ENCODE results near the gene FGF14.

The FGF14 gene

GRCh38 chr13:102395939-102396338 lies 5.9 kb downstream of the FGF14 start:
- peaks cover 33% of the 10 kb centered on the region for H3K27me3 ChIP-seq (ENCODE audit: control insufficient read depth, insufficient read depth, low read length)
- no peak overlapping the region for H3K9ac ChIP-seq (ENCODE audit: low read depth, low read length)
- H3K36me3 ChIP-seq (ENCODE audit: control insufficient read depth, insufficient read depth, low read length), result no peaks in the 10 kb centered on the region
- H3K27ac ChIP-seq (ENCODE audit: low read depth, low read length), result no peak overlapping the region
- no peaks in the 10 kb centered on the region for H3K9me3 ChIP-seq (ENCODE audit: control insufficient read depth, insufficient read depth, low read length)
- H3K4me3 ChIP-seq (ENCODE audit: low read depth, low read length), result no peak overlapping the region
- H3K4me1 ChIP-seq (ENCODE audit: control insufficient read depth, insufficient read depth, low read length), result peaks cover 5% of the 10 kb centered on the region

- Histone ChIP-seq H3K27me3 (ENCODE audit: control insufficient read depth, insufficient read depth, low read length) (peaks cover 26% of the 10 kb centered on the region), H3K4me1 (ENCODE audit: control insufficient read depth, insufficient read depth, low read length) (peaks cover 5% of the 10 kb centered on the region), H3K27ac (ENCODE audit: low read depth, low read length) (peak overlapping the region; percentile 73), H3K9ac (ENCODE audit: low read depth, low read length) (peak overlapping the region; percentile 93), H3K4me3 (ENCODE audit: low read depth, low read length) (peak overlapping the region; percentile 90), H3K36me3 (ENCODE audit: control insufficient read depth, insufficient read depth, low read length) (no peaks in the 10 kb centered on the region), H3K9me3 (ENCODE audit: control insufficient read depth, insufficient read depth, low read length) (no peaks in the 10 kb centered on the region)
These were observed 6.7 kb downstream of the FGF14 start for GRCh38 chr13:102395174-102395573.

GRCh38 chr13:102394158-102395053 lies 7.4 kb downstream of the FGF14 start:
- peaks cover 18% of the 10 kb centered on the region for H3K27me3 ChIP-seq (ENCODE audit: control insufficient read depth, insufficient read depth, low read length)
- no peaks in the 10 kb centered on the region for H3K9me3 ChIP-seq (ENCODE audit: control insufficient read depth, insufficient read depth, low read length)
- peak overlapping the region; percentile 90 for H3K4me3 ChIP-seq (ENCODE audit: low read depth, low read length)
- H3K36me3 ChIP-seq (ENCODE audit: control insufficient read depth, insufficient read depth, low read length), result no peaks in the 10 kb centered on the region
- H3K27ac ChIP-seq (ENCODE audit: low read depth, low read length), result peak overlapping the region; percentile 73
- H3K9ac ChIP-seq (ENCODE audit: low read depth, low read length), result peak overlapping the region; percentile 93
- H3K4me1 ChIP-seq (ENCODE audit: control insufficient read depth, insufficient read depth, low read length), result peaks cover 5% of the 10 kb centered on the region

- peaks cover 6% of the 10 kb centered on the region; the same call in 1 of the 2 replicates for H3K27me3 ChIP-seq (ENCODE audit: control insufficient read depth, insufficient read depth, low read length)
- no peak overlapping the region for H3K27ac ChIP-seq (ENCODE audit: low read depth, low read length)
These were observed 9.2 kb downstream of the FGF14 start for GRCh38 chr13:102392481-102393209.

GRCh38 chr13:102386461-102386860 lies 15.4 kb downstream of the FGF14 start:
- H3K4me1 ChIP-seq (ENCODE audit: control insufficient read depth, insufficient read depth, low read length), result no peaks in the 10 kb centered on the region
- H3K36me3 ChIP-seq (ENCODE audit: control insufficient read depth, insufficient read depth, low read length), result no peaks in the 10 kb centered on the region
- H3K9ac ChIP-seq (ENCODE audit: low read depth, low read length), result no peak overlapping the region
- no peaks in the 10 kb centered on the region for H3K9me3 ChIP-seq (ENCODE audit: control insufficient read depth, insufficient read depth, low read length)
- H3K27me3 ChIP-seq (ENCODE audit: control insufficient read depth, insufficient read depth, low read length), result no peaks in the 10 kb centered on the region
- H3K27ac ChIP-seq (ENCODE audit: low read depth, low read length), result no peak overlapping the region
- H3K4me3 ChIP-seq (ENCODE audit: low read depth, low read length), result no peak overlapping the region

More at GRCh38 chr13:102392481-102393209, 9.2 kb downstream of the FGF14 start:
- peaks cover 5% of the 10 kb centered on the region for H3K4me1 ChIP-seq (ENCODE audit: control insufficient read depth, insufficient read depth, low read length)
- no peak overlapping the region for H3K9ac ChIP-seq (ENCODE audit: low read depth, low read length)
- no peaks in the 10 kb centered on the region for H3K9me3 ChIP-seq (ENCODE audit: control insufficient read depth, insufficient read depth, low read length)
- H3K36me3 ChIP-seq (ENCODE audit: control insufficient read depth, insufficient read depth, low read length), result no peaks in the 10 kb centered on the region
- H3K4me3 ChIP-seq (ENCODE audit: low read depth, low read length), result no peak overlapping the region

- Histone ChIP-seq H3K36me3 (ENCODE audit: control insufficient read depth, insufficient read depth, low read length) (no peaks in the 10 kb centered on the region), H3K9me3 (ENCODE audit: control insufficient read depth, insufficient read depth, low read length) (no peaks in the 10 kb centered on the region), H3K9ac (ENCODE audit: low read depth, low read length) (no peak overlapping the region), H3K27ac (ENCODE audit: low read depth, low read length) (no peak overlapping the region), H3K4me1 (ENCODE audit: control insufficient read depth, insufficient read depth, low read length) (no peaks in the 10 kb centered on the region), H3K27me3 (ENCODE audit: control insufficient read depth, insufficient read depth, low read length) (no peaks in the 10 kb centered on the region), H3K4me3 (ENCODE audit: low read depth, low read length) (no peak overlapping the region)
These were observed 21.8 kb downstream of the FGF14 start for GRCh38 chr13:102380012-102380411.

- Histone ChIP-seq H3K27me3 (ENCODE audit: control insufficient read depth, insufficient read depth, low read length) (no peaks in the 10 kb centered on the region), H3K36me3 (ENCODE audit: control insufficient read depth, insufficient read depth, low read length) (no peaks in the 10 kb centered on the region), H3K4me3 (ENCODE audit: low read depth, low read length) (no peak overlapping the region), H3K27ac (ENCODE audit: low read depth, low read length) (no peak overlapping the region), H3K9ac (ENCODE audit: low read depth, low read length) (no peak overlapping the region), H3K4me1 (ENCODE audit: control insufficient read depth, insufficient read depth, low read length) (no peaks in the 10 kb centered on the region), H3K9me3 (ENCODE audit: control insufficient read depth, insufficient read depth, low read length) (no peaks in the 10 kb centered on the region)
These were observed 25.5 kb downstream of the FGF14 start for GRCh38 chr13:102376318-102376717.

GRCh38 chr13:102374726-102375125 lies 27.1 kb downstream of the FGF14 start:
- no peak overlapping the region for H3K9ac ChIP-seq (ENCODE audit: low read depth, low read length)
- no peaks in the 10 kb centered on the region for H3K36me3 ChIP-seq (ENCODE audit: control insufficient read depth, insufficient read depth, low read length)

GRCh38 chr13:102374233-102374632 lies 27.6 kb downstream of the FGF14 start:
- no peaks in the 10 kb centered on the region for H3K9me3 ChIP-seq (ENCODE audit: control insufficient read depth, insufficient read depth, low read length)
- no peaks in the 10 kb centered on the region for H3K27me3 ChIP-seq (ENCODE audit: control insufficient read depth, insufficient read depth, low read length)
- no peak overlapping the region for H3K27ac ChIP-seq (ENCODE audit: low read depth, low read length)
- H3K4me1 ChIP-seq (ENCODE audit: control insufficient read depth, insufficient read depth, low read length), result no peaks in the 10 kb centered on the region
- no peak overlapping the region for H3K4me3 ChIP-seq (ENCODE audit: low read depth, low read length)
- no peak overlapping the region for H3K9ac ChIP-seq (ENCODE audit: low read depth, low read length)
- H3K36me3 ChIP-seq (ENCODE audit: control insufficient read depth, insufficient read depth, low read length), result no peaks in the 10 kb centered on the region

More at GRCh38 chr13:102374726-102375125, 27.1 kb downstream of the FGF14 start:
- Histone ChIP-seq H3K9me3 (ENCODE audit: control insufficient read depth, insufficient read depth, low read length) (no peaks in the 10 kb centered on the region), H3K4me3 (ENCODE audit: low read depth, low read length) (no peak overlapping the region), H3K27ac (ENCODE audit: low read depth, low read length) (no peak overlapping the region), H3K4me1 (ENCODE audit: control insufficient read depth, insufficient read depth, low read length) (no peaks in the 10 kb centered on the region), H3K27me3 (ENCODE audit: control insufficient read depth, insufficient read depth, low read length) (no peaks in the 10 kb centered on the region)

GRCh38 chr13:102373221-102373620 lies 28.6 kb downstream of the FGF14 start:
- Histone ChIP-seq H3K4me3 (ENCODE audit: low read depth, low read length) (no peak overlapping the region), H3K36me3 (ENCODE audit: control insufficient read depth, insufficient read depth, low read length) (no peaks in the 10 kb centered on the region), H3K9ac (ENCODE audit: low read depth, low read length) (no peak overlapping the region), H3K27me3 (ENCODE audit: control insufficient read depth, insufficient read depth, low read length) (no peaks in the 10 kb centered on the region), H3K27ac (ENCODE audit: low read depth, low read length) (no peak overlapping the region), H3K4me1 (ENCODE audit: control insufficient read depth, insufficient read depth, low read length) (no peaks in the 10 kb centered on the region), H3K9me3 (ENCODE audit: control insufficient read depth, insufficient read depth, low read length) (no peaks in the 10 kb centered on the region)

- H3K9ac ChIP-seq (ENCODE audit: low read depth, low read length), result no peak overlapping the region
- H3K27ac ChIP-seq (ENCODE audit: low read depth, low read length), result no peak overlapping the region
- no peak overlapping the region for H3K4me3 ChIP-seq (ENCODE audit: low read depth, low read length)
- no peaks in the 10 kb centered on the region for H3K9me3 ChIP-seq (ENCODE audit: control insufficient read depth, insufficient read depth, low read length)
- H3K36me3 ChIP-seq (ENCODE audit: control insufficient read depth, insufficient read depth, low read length), result no peaks in the 10 kb centered on the region
- no peaks in the 10 kb centered on the region for H3K27me3 ChIP-seq (ENCODE audit: control insufficient read depth, insufficient read depth, low read length)
- no peaks in the 10 kb centered on the region for H3K4me1 ChIP-seq (ENCODE audit: control insufficient read depth, insufficient read depth, low read length)
These were observed 32.5 kb downstream of the FGF14 start for GRCh38 chr13:102369302-102369701.
